Anterior cingulate cortex (tissue), 58 donors: ENCODE measurements around the gene SLC25A12.

Experiments used
- DNase-seq, 58 donors: peaks; one replicate each; lab custom pipeline; 2025; lab: John Stamatoyannopoulos, UW

The SLC25A12 gene

DNA sequence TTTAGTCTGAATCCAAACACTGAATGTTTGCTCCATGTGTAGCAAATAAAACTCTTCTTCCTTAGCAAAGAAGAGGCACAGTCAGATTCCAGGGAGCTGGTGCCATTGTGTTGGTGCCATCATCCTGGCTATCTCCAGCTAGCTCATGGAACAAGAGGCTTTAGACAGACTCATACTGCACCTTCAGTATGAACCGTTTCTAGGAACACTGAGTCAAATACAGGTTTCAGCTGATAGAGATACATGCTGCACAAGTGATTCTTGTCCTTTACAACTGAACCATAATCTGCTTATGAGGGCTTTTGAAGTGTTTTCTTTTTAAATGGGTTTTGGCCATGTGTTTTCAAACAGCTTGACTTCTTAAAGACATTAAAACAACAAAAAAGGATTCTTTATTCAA, 148.9 kb downstream of the SLC25A12 start:
- no peak for DNase-seq

DNA sequence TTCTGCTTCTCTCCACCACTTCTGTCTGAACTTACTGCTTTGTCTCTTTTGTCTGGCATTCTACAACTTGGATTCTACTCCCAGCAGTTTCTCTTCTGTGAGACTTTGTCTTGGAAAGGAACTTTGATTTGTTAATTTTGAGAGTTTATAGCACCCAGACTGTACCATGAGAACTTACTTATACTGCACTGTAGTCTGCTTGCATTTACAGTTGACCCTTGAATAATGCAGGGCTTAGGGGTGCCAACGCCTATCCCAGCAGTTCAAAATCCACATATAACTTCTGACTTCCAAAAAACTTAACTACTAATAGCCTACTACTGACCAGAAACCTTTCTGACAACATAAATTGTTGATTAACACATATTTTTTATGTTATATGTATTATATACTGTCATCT, 151.3 kb downstream of the SLC25A12 start:
- no peak for DNase-seq

DNA sequence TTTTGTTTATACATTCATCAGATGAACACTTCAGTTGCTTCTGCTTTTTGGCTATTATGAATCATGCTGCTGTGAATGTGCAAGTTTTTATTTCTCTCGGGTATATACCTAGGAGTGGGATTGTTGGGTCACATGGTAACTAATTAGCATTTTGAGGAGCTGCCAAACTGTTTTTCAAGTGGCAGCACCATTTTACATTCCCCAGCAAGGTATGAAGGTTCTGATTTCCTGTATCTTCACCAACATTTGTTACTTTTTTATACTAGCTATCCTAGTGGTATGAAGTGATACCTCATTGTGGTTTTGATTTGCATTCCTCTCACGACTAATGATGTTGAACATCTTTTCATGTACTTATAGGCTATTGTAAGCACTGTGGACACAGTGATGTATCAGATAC, 152.9 kb downstream of the SLC25A12 start:
- no peak for DNase-seq

DNA sequence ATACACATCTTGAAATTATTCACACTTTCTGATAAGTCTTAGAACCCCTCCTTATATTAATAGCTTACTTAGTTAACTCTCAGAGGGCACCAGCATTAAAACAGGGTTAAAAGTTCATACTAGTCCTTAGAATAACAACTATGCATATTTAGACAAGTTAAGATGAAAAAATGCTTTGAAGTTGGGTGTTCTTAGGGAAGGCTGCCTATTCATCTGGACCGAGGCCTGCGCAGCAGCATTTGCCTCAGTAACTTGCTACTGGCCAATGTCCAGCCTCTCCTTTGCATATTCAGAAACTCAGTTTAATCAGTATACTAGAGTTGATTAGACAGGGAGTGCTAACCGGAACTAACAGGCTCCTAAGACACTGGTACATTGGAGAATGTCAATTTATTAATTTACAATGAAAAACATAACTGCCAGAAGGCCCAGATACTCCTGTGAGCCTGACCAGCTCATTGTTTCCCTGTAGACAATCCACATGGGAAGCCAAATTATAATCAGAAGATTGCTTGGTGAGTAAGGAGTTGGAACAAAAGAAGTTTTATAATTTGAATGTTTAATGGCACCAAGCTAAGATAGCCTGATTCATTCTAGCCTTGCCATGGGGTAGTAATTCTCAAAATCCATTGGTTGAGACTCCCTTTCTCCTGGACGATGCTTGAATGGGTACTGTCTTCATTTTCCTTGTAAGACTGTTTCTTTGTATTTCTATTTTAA, 157.9 kb downstream of the SLC25A12 start:
- no peak for DNase-seq
